SJSA1 (cell line): ENCODE measurements around the gene FERMT3. TPM values are rescaled to one million over a fixed set of nuclear protein-coding genes. Genes with fewer than 3 reads are reported as not detected.

ENCODE experiments used
- DNase-seq, 2 experiments: peaks; one replicate each; pipeline ENCODE4 v3.0.0-alpha.2; 2015 to 2020; ENCODE audit warnings: low spot score in 2 of 2, low read depth in 1 of 2
- H3K27ac ChIP-seq: fragments of 250-450 bp; sonication (Bioruptor Pico); 2 replicates; pipeline ENCODE4 v1.5.1; 2020; ENCODE audit warnings: mild to moderate bottlenecking, moderate library complexity
- H3K27me3 ChIP-seq: fragments of 250-450 bp; sonication (Bioruptor Pico); replicated peaks from 2 replicates; pipeline ENCODE4 v1.5.1; 2020; ENCODE audit warnings: mild to moderate bottlenecking, moderate library complexity
- H3K36me3 ChIP-seq: fragments of 250-450 bp; sonication (Bioruptor Pico); 2 replicates; pipeline ENCODE4 v1.5.1; 2020; ENCODE audit warnings: mild to moderate bottlenecking
- H3K4me1 ChIP-seq: fragments of 250-450 bp; sonication (Bioruptor Pico); replicated peaks from 2 replicates; pipeline ENCODE4 v1.6.1; 2021; ENCODE audit warnings: mild to moderate bottlenecking
- H3K4me3 ChIP-seq: fragments of 250-450 bp; sonication (Bioruptor Pico); 2 replicates; pipeline ENCODE4 v1.5.1; 2020; ENCODE audit warnings: mild to moderate bottlenecking
- H3K9me3 ChIP-seq: fragments of 250-450 bp; sonication (Bioruptor Pico); replicated peaks from 2 replicates; pipeline ENCODE4 v1.5.1; 2020; ENCODE audit warnings: mild to moderate bottlenecking
- total RNA-seq: library from RNA; depleted of rRNA; stranded (reverse); fragments of >200 nt; shearing (Covaris generic); gene quantifications from 2 replicates; pipeline ENCODE4 v1.2.3, GENCODE V29; 2014

The FERMT3 gene
- total RNA-seq, 1 experiment from 2014 or later: 0.84 TPM

- no peak overlapping the region for H3K4me3 ChIP-seq
- DNase-seq: no peak
- peaks cover 70% of the 10 kb centered on the region for H3K36me3 ChIP-seq
- peaks cover 3% of the 10 kb centered on the region; the same call in 1 of the 2 replicates for H3K9me3 ChIP-seq
- peaks cover 25% of the 10 kb centered on the region for H3K4me1 ChIP-seq
- no peaks in the 10 kb centered on the region for H3K27me3 ChIP-seq
- no peak overlapping the region for H3K27ac ChIP-seq
These were observed 48.9 kb downstream of the FERMT3 start for GRCh38 chr11:64255135-64256128.

- Histone ChIP-seq H3K9me3 (peaks cover 3% of the 10 kb centered on the region; the same call in 1 of the 2 replicates), H3K36me3 (peaks cover 77% of the 10 kb centered on the region), H3K27ac (no peak overlapping the region), H3K4me3 (no peak overlapping the region), H3K4me1 (peaks cover 18% of the 10 kb centered on the region), H3K27me3 (no peaks in the 10 kb centered on the region)
- no peak for DNase-seq
These were observed 49.8 kb downstream of the FERMT3 start for GRCh38 chr11:64256300-64256699.

GRCh38 chr11:64258356-64258755, 51.8 kb downstream of the FERMT3 start:
- H3K36me3 ChIP-seq: peaks cover 90% of the 10 kb centered on the region
- no peaks in the 10 kb centered on the region for H3K9me3 ChIP-seq
- no peak overlapping the region for H3K4me3 ChIP-seq
- peaks cover 16% of the 10 kb centered on the region for H3K4me1 ChIP-seq
- no peaks in the 10 kb centered on the region for H3K27me3 ChIP-seq
- H3K27ac ChIP-seq: no peak overlapping the region
- no peak for DNase-seq

GRCh38 chr11:64258946-64259532, 52.5 kb downstream of the FERMT3 start:
- H3K4me3 ChIP-seq: no peak overlapping the region
- no peaks in the 10 kb centered on the region for H3K9me3 ChIP-seq
- H3K36me3 ChIP-seq: peaks cover 97% of the 10 kb centered on the region
- DNase-seq: no peak
- peaks cover 19% of the 10 kb centered on the region for H3K4me1 ChIP-seq
- no peak overlapping the region for H3K27ac ChIP-seq
- no peaks in the 10 kb centered on the region for H3K27me3 ChIP-seq

- H3K36me3 ChIP-seq: peaks cover 97% of the 10 kb centered on the region
- no peak overlapping the region for H3K27ac ChIP-seq
- H3K4me1 ChIP-seq: peaks cover 19% of the 10 kb centered on the region
These were observed 53.1 kb downstream of the FERMT3 start for GRCh38 chr11:64259533-64260067.

GRCh38 chr11:64260147-64260708, 53.7 kb downstream of the FERMT3 start:
- Histone ChIP-seq H3K4me1 (peaks cover 19% of the 10 kb centered on the region), H3K4me3 (no peak overlapping the region), H3K36me3 (peaks cover 93% of the 10 kb centered on the region), H3K27me3 (no peaks in the 10 kb centered on the region), H3K9me3 (no peaks in the 10 kb centered on the region), H3K27ac (no peak overlapping the region)
- DNase-seq: no peak

More at GRCh38 chr11:64259533-64260067, 53.1 kb downstream of the FERMT3 start:
- Histone ChIP-seq H3K27me3 (no peaks in the 10 kb centered on the region), H3K9me3 (no peaks in the 10 kb centered on the region), H3K4me3 (no peak overlapping the region)
- no peak for DNase-seq

GRCh38 chr11:64261556-64262080, 55.1 kb downstream of the FERMT3 start:
- no peak overlapping the region for H3K27ac ChIP-seq
- H3K9me3 ChIP-seq: no peaks in the 10 kb centered on the region
- H3K4me1 ChIP-seq: peaks cover 19% of the 10 kb centered on the region
- DNase-seq: no peak
- no peak overlapping the region for H3K4me3 ChIP-seq
- H3K27me3 ChIP-seq: no peaks in the 10 kb centered on the region
- peaks cover 93% of the 10 kb centered on the region for H3K36me3 ChIP-seq

GRCh38 chr11:64262271-64263002, 55.9 kb downstream of the FERMT3 start:
- no peaks in the 10 kb centered on the region for H3K27me3 ChIP-seq
- H3K4me3 ChIP-seq: no peak overlapping the region
- DNase-seq: no peak
- H3K9me3 ChIP-seq: no peaks in the 10 kb centered on the region
- H3K27ac ChIP-seq: peak overlapping the region; percentile 21; the same call in 1 of the 2 replicates
- peaks cover 93% of the 10 kb centered on the region for H3K36me3 ChIP-seq
- peaks cover 19% of the 10 kb centered on the region for H3K4me1 ChIP-seq

GRCh38 chr11:64263021-64263946, 56.8 kb downstream of the FERMT3 start:
- Histone ChIP-seq H3K27ac (peak overlapping the region; percentile 21; the same call in 1 of the 2 replicates), H3K27me3 (no peaks in the 10 kb centered on the region), H3K4me3 (no peak overlapping the region), H3K4me1 (peaks cover 23% of the 10 kb centered on the region), H3K36me3 (peaks cover 90% of the 10 kb centered on the region), H3K9me3 (no peaks in the 10 kb centered on the region)
- peak in 1 of 2 experiments; percentile 29 for DNase-seq

GRCh38 chr11:64263947-64264317, 57.4 kb downstream of the FERMT3 start:
- Histone ChIP-seq H3K4me1 (peaks cover 29% of the 10 kb centered on the region), H3K4me3 (no peak overlapping the region), H3K9me3 (no peaks in the 10 kb centered on the region), H3K27ac (no peak overlapping the region), H3K36me3 (peaks cover 90% of the 10 kb centered on the region), H3K27me3 (no peaks in the 10 kb centered on the region)
- no peak for DNase-seq

- Histone ChIP-seq H3K4me1 (peaks cover 34% of the 10 kb centered on the region), H3K36me3 (peaks cover 85% of the 10 kb centered on the region), H3K9me3 (no peaks in the 10 kb centered on the region), H3K27me3 (no peaks in the 10 kb centered on the region), H3K27ac (no peak overlapping the region), H3K4me3 (no peak overlapping the region)
- DNase-seq: no peak
These were observed 57.9 kb downstream of the FERMT3 start for GRCh38 chr11:64264371-64264852.
